GM12878 (cell line): ENCODE data around the gene NLRP7. TPM values are rescaled to one million over a fixed set of nuclear protein-coding genes. Genes with fewer than 3 reads are reported as not detected.
"Not testable (repeated sequence)": the region's sequence is repeated elsewhere in the genome, so short reads cannot be mapped to it uniquely, and the experiment has no call there.

Source experiments
- ATAC-seq: fragments of 200-7000 bp; cut with Tn5 transposase; 3 replicates; pipeline ENCODE4 v1.9.1; 2020; ENCODE audit warnings: mild to moderate bottlenecking, moderate library complexity
- BruUV-seq: library from RNA; stranded (reverse); fragments of 400-500 nt; replicated peaks from 2 replicates; lab custom pipeline; 2021; lab: Mats Ljungman, UMichigan
- CTCF ChIA-PET: fragments of 300-600 bp; sonication (Branson Sonifier 250); formaldehyde crosslinking; extraction: SDS; loops from one replicate; lab custom pipeline; 2021; ENCODE audit warnings: inconsistent platforms; lab: Yijun Ruan, JAX
- POLR2A ChIA-PET: fragments of 350-600 bp; formaldehyde crosslinking; extraction: SDS; loops from one replicate; lab custom pipeline; 2021; ENCODE audit warnings: inconsistent platforms; lab: Charles Lee
- RAD21 ChIA-PET: fragments of 300-600 bp; sonication (Branson Sonifier 250); formaldehyde crosslinking; loops from one replicate; lab custom pipeline; 2023; ENCODE audit warnings: antibody characterized with exemption; ENCODE audit not compliant: unreplicated experiment; lab: Charles Lee
- SMC1A ChIA-PET: fragments of 300-600 bp; sonication (Branson Sonifier 250); formaldehyde crosslinking; loops from one replicate; lab custom pipeline; 2023; ENCODE audit not compliant: unreplicated experiment, uncharacterized antibody; lab: Charles Lee
- DNase-seq: peaks from one replicate; pipeline ENCODE4 v3.0.0-alpha.2; 2011; ENCODE audit warnings: low read depth, low spot score
- FAIRE-seq: peaks from 3 replicates; lab custom pipeline; 2011; peaks lifted over from hg19 to GRCh38; lab: Jason Lieb, UNC
- H2AFZ ChIP-seq: 2 replicates; pipeline ENCODE4 v1.6.0; 2011; ENCODE audit warnings: low read depth, low read length, control low read depth; ENCODE audit not compliant: control insufficient read depth
- H3K27ac ChIP-seq: 2 replicates; pipeline ENCODE4 v1.5.1; 2011; ENCODE audit warnings: control low read depth; ENCODE audit not compliant: control insufficient read depth, insufficient read depth
- H3K27me3 ChIP-seq, 2 experiments: replicated peaks in 1 of 2; 2 replicates each; pipeline versions ENCODE4 v1.6.0 to v1.6.1; 2011; ENCODE audit warnings: low read length in 1 of 2; ENCODE audit not compliant: control insufficient read depth in 2 of 2, insufficient read depth in 2 of 2
- H3K36me3 ChIP-seq, 2 experiments: 2 replicates each; pipeline ENCODE4 v1.5.1; 2011; ENCODE audit warnings: low read length in 1 of 2; ENCODE audit not compliant: control insufficient read depth in 2 of 2, insufficient read depth in 2 of 2
- H3K4me1 ChIP-seq: 2 replicates; pipeline ENCODE4 v1.6.1; 2011; ENCODE audit warnings: mild to moderate bottlenecking, low read length, moderate library complexity, mixed read lengths; ENCODE audit not compliant: control insufficient read depth, insufficient read depth
- H3K4me2 ChIP-seq: 2 replicates; pipeline ENCODE4 v1.6.0; 2011; ENCODE audit warnings: control low read depth; ENCODE audit not compliant: control insufficient read depth, insufficient read depth
- H3K4me3 ChIP-seq: fragments of 200-600 bp; sonication (generic); 2 replicates; pipeline ENCODE4 v1.5.1; 2016
- H3K79me2 ChIP-seq: 2 replicates; pipeline ENCODE4 v1.6.0; 2011; ENCODE audit warnings: low read length; ENCODE audit not compliant: control insufficient read depth, insufficient read depth
- H3K9ac ChIP-seq: 2 replicates; pipeline ENCODE4 v1.8.0; 2011; ENCODE audit warnings: low read length, control low read depth, mixed read lengths; ENCODE audit not compliant: control insufficient read depth, insufficient read depth
- H3K9me3 ChIP-seq: replicated peaks from 3 replicates; pipeline ENCODE4 v1.5.1; 2011; ENCODE audit warnings: mild to moderate bottlenecking, low read length; ENCODE audit not compliant: control insufficient read depth, insufficient read depth
- H4K20me1 ChIP-seq: 2 replicates; pipeline ENCODE4 v1.6.0; 2011; ENCODE audit not compliant: control insufficient read depth, insufficient read depth
- IKZF1 ChIP-seq: fragments of 450-650 bp; conservative IDR thresholded peaks from 2 replicates; pipeline ENCODE4 v1.6.1; 2017; ENCODE audit warnings: antibody characterized with exemption, mild to moderate bottlenecking
- RAD21 ChIP-seq: IDR thresholded peaks from 2 replicates; pipeline ENCODE4 v1.6.1; 2011; ENCODE audit warnings: mild to moderate bottlenecking, low read depth, low read length, moderate library complexity; ENCODE audit not compliant: insufficient read depth
- ZZZ3 ChIP-seq: IDR thresholded peaks from 2 replicates; pipeline ENCODE4 v1.6.1; 2011; ENCODE audit warnings: low read depth; ENCODE audit not compliant: control insufficient read depth, insufficient read length
- WGBS: methylation state at CpG from one replicate; pipeline ENCODE4 v1.1.6; 2016; ENCODE audit warnings: low lambda C conversion rate; ENCODE audit not compliant: insufficient replicate concordance, insufficient coverage; ENCODE audit errors: missing lambda C conversion rate; 5-methylcytosine and 5-hydroxymethylcytosine counted together
- in situ Hi-C: fragments of 300-500 bp; cut with MboI; formaldehyde crosslinking; loops from 9 replicates; pipeline ENCODE4 v1.14.3; 2018; ENCODE audit warnings: mixed read lengths
- intact Hi-C: fragments of 100-400 bp; cut with micrococcal nuclease; formaldehyde crosslinking; loops from one replicate; pipeline ENCODE4 v1.14.2; 2022; ENCODE audit not compliant: unreplicated experiment
- polyA plus RNA-seq, 11 experiments: library from polyadenylated mRNA; depleted of rRNA in 4 of 11; unstranded in 6 of 11; stranded (reverse) in 5 of 11; fragments of >200 nt; fragmentation: Nextera tagmentation in 4 of 11; fragmentation: Illumina TruSeq in 1 of 11; extraction: Ambion mirVana in 4 of 11; extraction: Trizol in 1 of 11; gene quantifications; 1 replicate in 1 of 11; 2 replicates in 10 of 11; pipeline versions ENCODE4 v1.2.1 to v1.2.3, GENCODE V29; 2011 to 2016; ENCODE audit warnings: inconsistent platforms in 2 of 11, missing spikeins in 2 of 11, low read depth in 1 of 11
- total RNA-seq, 4 experiments: library from RNA; depleted of rRNA in 3 of 4; stranded (reverse); fragments of >200 nt in 3 of 4; fragmentation: Illumina TruSeq in 1 of 4; extraction: Trizol in 1 of 4; gene quantifications; 2 replicates each; pipeline versions ENCODE4 v1.2.1 to v1.2.3, GENCODE V29; 2013 to 2021

The NLRP7 gene
- total and polyA plus RNA-seq, 10 of the 15 experiments (the other 5 are each of a cell fraction or from before 2014, with no cell fraction given): 0.08 to 3.4 (median 0.31) TPM

- no peak overlapping the region for H3K4me2 ChIP-seq
- 37% methylated on average over 2 of the region's 2 CpGs for WGBS
- no peaks in the 10 kb centered on the region for H3K27me3 ChIP-seq
- H4K20me1 ChIP-seq: no peaks in the 10 kb centered on the region
- no peaks in the 10 kb centered on the region for H3K79me2 ChIP-seq
- in situ Hi-C loops: no loop called here
- FAIRE-seq (no peak), DNase-seq (no peak), ATAC-seq (no peak)
- H3K36me3 ChIP-seq: no peaks in the 10 kb centered on the region
- H3K9ac ChIP-seq: no peak overlapping the region
- no peak overlapping the region for H2AFZ ChIP-seq
- H3K4me1 ChIP-seq: no peaks in the 10 kb centered on the region
- ChIA-PET RAD21 (no interaction called here), POLR2A (interaction anchor here (0.6 kb wide), 1 partner anchor 130 kb away, joined by 4 read pairs; no protein-coding TSS in a partner anchor), SMC1A (no interaction called here), CTCF (no interaction called here)
- no peaks in the 10 kb centered on the region for H3K9me3 ChIP-seq
- H3K27ac ChIP-seq: no peak overlapping the region
- intact Hi-C loops: no loop called here
- no TSS peak for BruUV-seq
- TF ChIP-seq IKZF1: no peak
- no peak for TF ChIP-seq ZZZ3
- TF ChIP-seq RAD21: no peak
- H3K4me3 ChIP-seq: no peak overlapping the region
Measured at GRCh38 chr19:54896036-54896435, 51.3 kb downstream of the NLRP7 start.

GRCh38 chr19:54894106-54894505 is 53.2 kb downstream of the NLRP7 start:
- H2AFZ ChIP-seq, RAD21 ChIA-PET, H3K9me3 ChIP-seq, CTCF ChIA-PET, H3K27ac ChIP-seq, H3K4me3 ChIP-seq, H3K27me3 ChIP-seq, H3K79me2 ChIP-seq, SMC1A ChIA-PET, ATAC-seq, H3K4me2 ChIP-seq, intact Hi-C loops, FAIRE-seq, BruUV-seq, H3K4me1 ChIP-seq, H3K9ac ChIP-seq, DNase-seq, H3K36me3 ChIP-seq, in situ Hi-C loops, H4K20me1 ChIP-seq: not testable (repeated sequence)
- POLR2A ChIA-PET: interaction anchor here (0.6 kb wide), 1 partner anchor 14 kb away, joined by 5 read pairs; no protein-coding TSS in a partner anchor
- WGBS: 67% methylated on average over 14 of the region's 16 CpGs
